Large intestine (tissue), 3 donors: ENCODE data around the gene TMEM116. TPM values are rescaled to one million over a fixed set of nuclear protein-coding genes. Genes with fewer than 3 reads are reported as not detected.
A peak's percentile ranks its signal among the peaks of the same experiment; 100 is the strongest.

Source experiments
- DNase-seq, 2 donors: peaks; one replicate each; pipeline versions ENCODE4 v3.0.0 to v3.0.0-alpha.2; 2013
- H3K27ac ChIP-seq: one replicate; pipeline ENCODE4 v1.5.1; 2013; ENCODE audit warnings: low read length
- H3K27me3 ChIP-seq: 2 replicates; pipeline ENCODE4 v1.6.1; 2013; ENCODE audit warnings: low read length; ENCODE audit not compliant: control insufficient read depth, insufficient read depth
- H3K36me3 ChIP-seq: 2 replicates; pipeline ENCODE4 v1.6.1; 2013; ENCODE audit warnings: low read length; ENCODE audit not compliant: control insufficient read depth, insufficient read depth
- H3K4me1 ChIP-seq: one replicate; pipeline ENCODE4 v1.6.1; 2013; ENCODE audit warnings: low read length; ENCODE audit not compliant: control insufficient read depth, insufficient read depth
- H3K4me3 ChIP-seq: one replicate; pipeline ENCODE4 v1.5.1; 2013; ENCODE audit warnings: low read length
- H3K9me3 ChIP-seq: one replicate; pipeline ENCODE4 v1.6.1; 2013; ENCODE audit warnings: mild to moderate bottlenecking, low read depth, low read length, moderate library complexity; ENCODE audit not compliant: control insufficient read depth
- WGBS: methylation state at CpG from one replicate; pipeline ENCODE4 v1.1.5; 2013; ENCODE audit warnings: low lambda C conversion rate; ENCODE audit not compliant: insufficient coverage; 5-methylcytosine and 5-hydroxymethylcytosine counted together
- polyA plus RNA-seq: library from polyadenylated mRNA; unstranded; fragments of 120-200 nt; gene quantifications from one replicate; pipeline ENCODE4 v1.2.1, GENCODE V29; 2013

TMEM116 gene
- polyA plus RNA-seq, 1 donor: 16.8 TPM

DNA sequence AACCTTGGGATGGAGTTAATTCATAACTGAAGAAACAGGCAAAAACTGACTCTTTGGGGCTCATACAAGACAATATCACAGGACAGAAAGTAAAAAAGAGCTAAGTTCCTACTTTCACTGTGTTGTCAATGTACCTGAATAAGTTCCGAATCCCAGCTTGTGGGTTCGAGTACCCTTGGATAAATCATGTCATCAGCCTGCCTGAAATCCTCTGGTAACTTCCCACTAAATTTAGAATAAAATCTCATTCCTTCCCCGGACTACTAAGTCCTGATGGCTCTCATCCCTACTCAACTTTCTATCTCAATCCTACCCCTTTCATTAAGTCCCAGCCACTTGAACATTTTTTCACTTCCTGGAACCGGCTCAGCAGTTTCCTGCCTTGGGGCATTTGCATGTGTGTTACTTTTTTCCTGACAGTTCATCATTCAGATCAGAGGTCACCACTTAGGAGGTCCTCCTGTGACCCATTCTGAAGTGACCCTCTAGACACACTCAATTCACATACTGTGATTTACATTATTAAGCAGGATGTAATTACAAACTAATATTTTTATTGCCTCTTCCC is 12.9 kb upstream of the TMEM116 start:
- DNase-seq: no peak
- H3K4me1 ChIP-seq: no peaks in the 10 kb centered on the region
- no peaks in the 10 kb centered on the region for H3K9me3 ChIP-seq
- peaks cover 46% of the 10 kb centered on the region for H3K36me3 ChIP-seq
- H3K27ac ChIP-seq: no peak overlapping the region
- WGBS: 100% methylated on average over 1 of the region's 4 CpGs
- H3K4me3 ChIP-seq: no peak overlapping the region
- H3K27me3 ChIP-seq: no peaks in the 10 kb centered on the region

DNA sequence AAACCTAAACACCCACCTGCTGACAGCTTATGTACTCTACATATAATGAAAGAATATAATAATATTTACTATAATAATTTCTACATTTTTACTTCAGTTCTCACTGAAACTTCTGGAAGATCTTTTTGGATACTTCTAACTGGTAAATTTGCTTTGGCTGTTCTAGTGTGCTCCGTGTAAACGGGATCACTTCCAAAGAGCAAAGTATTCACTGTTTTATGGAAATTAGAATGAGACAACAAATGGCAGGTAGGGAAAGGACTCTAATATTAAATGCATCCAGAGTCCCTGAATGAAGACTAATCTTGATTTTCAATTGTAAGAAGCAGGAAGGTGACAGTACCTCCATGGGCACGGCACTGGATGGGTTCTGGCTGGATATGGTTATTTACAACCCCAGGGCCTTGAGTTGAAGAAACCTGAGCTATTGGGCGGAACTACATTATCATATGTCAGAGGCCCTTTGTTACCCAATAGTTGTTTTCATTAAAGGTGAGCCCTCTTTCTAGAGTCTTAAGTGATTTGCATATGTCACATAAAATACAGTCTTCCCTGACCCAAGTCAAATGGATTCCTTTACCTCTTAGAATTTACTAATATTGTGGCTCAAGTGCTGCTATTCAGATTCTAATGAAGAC is 10.9 kb upstream of the TMEM116 start:
- Histone ChIP-seq H3K4me1 (no peaks in the 10 kb centered on the region), H3K36me3 (peaks cover 54% of the 10 kb centered on the region), H3K27me3 (no peaks in the 10 kb centered on the region), H3K27ac (no peak overlapping the region), H3K4me3 (no peak overlapping the region), H3K9me3 (no peaks in the 10 kb centered on the region)
- WGBS: no CpG with 5 or more reads among the region's 4 CpGs
- DNase-seq: no peak

DNA sequence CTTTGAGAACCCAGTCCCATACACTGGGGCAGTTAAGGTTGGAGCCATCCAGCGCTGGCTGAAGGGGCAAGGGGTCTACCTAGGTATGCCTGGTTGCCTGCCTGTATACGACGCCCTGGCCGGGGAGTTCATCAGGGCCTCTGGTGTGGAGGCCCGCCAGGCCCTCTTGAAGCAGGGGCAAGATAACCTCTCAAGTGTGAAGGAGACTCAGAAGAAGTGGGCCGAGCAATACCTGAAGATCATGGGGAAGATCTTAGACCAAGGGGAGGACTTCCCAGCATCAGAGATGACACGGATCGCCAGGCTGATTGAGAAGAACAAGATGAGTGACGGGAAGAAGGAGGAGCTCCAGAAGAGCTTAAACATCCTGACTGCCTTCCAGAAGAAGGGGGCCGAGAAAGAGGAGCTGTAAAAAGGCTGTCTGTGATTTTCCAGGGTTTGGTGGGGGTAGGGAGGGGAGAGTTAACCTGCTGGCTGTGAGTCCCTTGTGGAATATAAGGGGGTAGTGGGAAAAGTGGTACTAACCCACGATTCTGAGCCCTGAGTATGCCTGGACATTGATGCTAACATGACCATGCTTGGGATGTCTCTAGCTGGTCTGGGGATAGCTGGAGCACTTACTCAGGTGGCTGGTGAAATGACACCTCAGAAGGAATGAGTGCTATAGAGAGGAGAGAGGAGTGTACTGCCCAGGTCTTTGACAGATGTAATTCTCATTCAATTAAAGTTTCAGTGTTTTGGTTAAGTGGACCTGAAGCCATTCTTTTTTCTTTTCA is 9.5 kb upstream of the TMEM116 start:
- DNase-seq: no peak
- Histone ChIP-seq H3K9me3 (no peaks in the 10 kb centered on the region), H3K4me3 (no peak overlapping the region), H3K4me1 (no peaks in the 10 kb centered on the region), H3K27ac (no peak overlapping the region), H3K36me3 (peaks cover 55% of the 10 kb centered on the region), H3K27me3 (no peaks in the 10 kb centered on the region)
- 100% methylated on average over 2 of the region's 11 CpGs for WGBS

- WGBS: no CpG with 5 or more reads among the region's 8 CpGs
- no peaks in the 10 kb centered on the region for H3K27me3 ChIP-seq
- no peaks in the 10 kb centered on the region for H3K9me3 ChIP-seq
- no peaks in the 10 kb centered on the region for H3K4me1 ChIP-seq
- no peak for DNase-seq
- no peak overlapping the region for H3K27ac ChIP-seq
- H3K4me3 ChIP-seq: no peak overlapping the region
- peaks cover 60% of the 10 kb centered on the region for H3K36me3 ChIP-seq
Observed at GRCh38 chr12:112020947-112021457, 8.0 kb upstream of the TMEM116 start.

DNA sequence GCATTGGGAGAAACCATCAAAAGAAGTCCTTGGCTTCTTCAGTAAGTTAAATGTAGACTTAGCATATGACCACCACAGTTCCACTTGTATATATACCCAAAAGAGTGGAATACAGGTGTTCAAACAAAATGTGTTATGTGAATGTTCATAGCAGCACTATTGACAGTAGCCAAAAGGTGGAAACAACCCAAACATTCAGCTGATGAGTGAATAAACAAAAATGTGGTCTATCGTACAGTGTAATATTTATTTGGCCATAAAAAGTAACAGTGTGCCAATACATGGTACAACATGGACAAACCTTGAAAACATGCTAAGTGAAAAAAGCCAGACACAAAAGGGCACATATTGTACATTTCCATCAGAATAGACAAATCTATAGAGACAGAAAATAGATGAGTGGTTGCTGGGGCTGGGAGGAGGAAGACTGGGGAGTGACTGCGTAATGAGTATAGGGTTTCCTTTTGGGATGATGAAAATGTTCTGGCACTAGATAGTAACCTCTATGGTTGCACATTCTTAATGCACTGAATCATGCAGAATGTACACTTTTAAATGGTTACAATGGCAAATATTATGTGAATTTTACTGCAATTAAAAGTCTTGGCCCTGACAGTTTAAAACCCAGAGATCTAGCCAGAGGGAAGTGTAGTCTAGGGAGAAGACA is 5.7 kb upstream of the TMEM116 start:
- Histone ChIP-seq H3K36me3 (peaks cover 55% of the 10 kb centered on the region), H3K4me1 (peaks cover 5% of the 10 kb centered on the region), H3K27me3 (no peaks in the 10 kb centered on the region), H3K9me3 (no peaks in the 10 kb centered on the region), H3K4me3 (no peak overlapping the region), H3K27ac (no peak overlapping the region)
- WGBS: 100% methylated on average over 2 of the region's 2 CpGs
- DNase-seq: no peak

DNA sequence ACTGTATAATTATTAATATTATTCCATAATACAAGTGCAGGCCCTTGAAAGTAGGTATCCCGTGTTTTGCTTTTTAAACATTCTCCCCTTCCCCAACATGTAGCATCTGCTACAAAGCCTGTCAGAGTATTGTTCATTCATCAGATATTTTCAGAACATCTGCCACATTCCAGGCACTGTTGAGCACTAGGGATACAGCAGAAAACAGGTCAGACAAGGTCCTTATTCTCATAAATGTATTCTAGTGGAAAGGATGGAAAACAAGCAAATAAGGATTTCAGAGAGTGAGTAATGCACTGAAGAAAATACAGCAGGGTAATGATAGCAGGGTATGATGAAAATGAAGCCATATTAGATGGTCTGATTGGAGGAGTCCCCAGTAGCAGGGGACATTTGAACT is 4.1 kb upstream of the TMEM116 start:
- no peak for DNase-seq
- Histone ChIP-seq H3K27me3 (no peaks in the 10 kb centered on the region), H3K36me3 (peaks cover 45% of the 10 kb centered on the region), H3K4me3 (no peak overlapping the region), H3K4me1 (peaks cover 6% of the 10 kb centered on the region), H3K27ac (no peak overlapping the region), H3K9me3 (no peaks in the 10 kb centered on the region)
- WGBS: no CpG with 5 or more reads among the region's 1 CpG

- Histone ChIP-seq H3K4me3 (no peak overlapping the region), H3K27ac (no peak overlapping the region), H3K36me3 (peaks cover 37% of the 10 kb centered on the region), H3K27me3 (no peaks in the 10 kb centered on the region), H3K4me1 (peaks cover 11% of the 10 kb centered on the region), H3K9me3 (no peaks in the 10 kb centered on the region)
- DNase-seq: no peak
- WGBS: 100% methylated on average over 6 of the region's 6 CpGs
Observed at GRCh38 chr12:112015938-112016337, 3.0 kb upstream of the TMEM116 start.

GRCh38 chr12:112013601-112014402 is 837 bp upstream of the TMEM116 start:
- no peaks in the 10 kb centered on the region for H3K9me3 ChIP-seq
- H3K4me1 ChIP-seq: peaks cover 11% of the 10 kb centered on the region
- peak; percentile 77 to 84 for DNase-seq
- H3K27ac ChIP-seq: peak overlapping the region; percentile 92
- no CpG with 5 or more reads among the region's 54 CpGs for WGBS
- H3K27me3 ChIP-seq: no peaks in the 10 kb centered on the region
- peaks cover 16% of the 10 kb centered on the region for H3K36me3 ChIP-seq
- peak overlapping the region; percentile 83 for H3K4me3 ChIP-seq

- H3K9me3 ChIP-seq: no peaks in the 10 kb centered on the region
- no CpG with 5 or more reads among the region's 8 CpGs for WGBS
- no peak for DNase-seq
- H3K4me3 ChIP-seq: no peak overlapping the region
- H3K27ac ChIP-seq: no peak overlapping the region
- H3K4me1 ChIP-seq: peaks cover 11% of the 10 kb centered on the region
- peaks cover 12% of the 10 kb centered on the region for H3K36me3 ChIP-seq
- H3K27me3 ChIP-seq: no peaks in the 10 kb centered on the region
Observed at GRCh38 chr12:112011685-112012084, 1.3 kb downstream of the TMEM116 start.
